ENCODE data around the gene UGT8.

UGT8 gene

DNA sequence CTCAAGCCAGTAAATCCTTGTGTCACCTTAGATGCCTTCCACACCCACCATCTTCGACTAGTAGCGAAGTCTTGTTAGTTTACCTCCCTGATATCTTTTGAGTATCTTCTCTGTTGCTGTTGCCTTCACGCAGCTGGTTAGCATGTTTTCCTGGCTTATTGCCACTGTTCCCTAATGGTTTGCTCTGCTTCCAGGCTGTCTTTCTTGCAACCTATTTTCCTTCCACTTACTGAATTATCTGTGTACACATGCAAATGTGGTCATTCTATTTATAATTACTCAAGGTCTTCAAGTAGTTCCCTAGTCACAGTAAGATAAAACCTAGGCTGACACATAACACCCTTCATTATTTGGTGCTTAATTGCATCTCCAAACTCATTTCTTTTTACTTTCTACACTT, 89.5 kb downstream of the UGT8 start:
- H3K4me1 Mint-ChIP-seq = no peaks in the 10 kb centered on the region
- no peak overlapping the region for H3K27ac Mint-ChIP-seq
- no peaks in the 10 kb centered on the region for H3K36me3 Mint-ChIP-seq (ENCODE audit: low read depth)
- TF ChIP-seq, protein P1, sequence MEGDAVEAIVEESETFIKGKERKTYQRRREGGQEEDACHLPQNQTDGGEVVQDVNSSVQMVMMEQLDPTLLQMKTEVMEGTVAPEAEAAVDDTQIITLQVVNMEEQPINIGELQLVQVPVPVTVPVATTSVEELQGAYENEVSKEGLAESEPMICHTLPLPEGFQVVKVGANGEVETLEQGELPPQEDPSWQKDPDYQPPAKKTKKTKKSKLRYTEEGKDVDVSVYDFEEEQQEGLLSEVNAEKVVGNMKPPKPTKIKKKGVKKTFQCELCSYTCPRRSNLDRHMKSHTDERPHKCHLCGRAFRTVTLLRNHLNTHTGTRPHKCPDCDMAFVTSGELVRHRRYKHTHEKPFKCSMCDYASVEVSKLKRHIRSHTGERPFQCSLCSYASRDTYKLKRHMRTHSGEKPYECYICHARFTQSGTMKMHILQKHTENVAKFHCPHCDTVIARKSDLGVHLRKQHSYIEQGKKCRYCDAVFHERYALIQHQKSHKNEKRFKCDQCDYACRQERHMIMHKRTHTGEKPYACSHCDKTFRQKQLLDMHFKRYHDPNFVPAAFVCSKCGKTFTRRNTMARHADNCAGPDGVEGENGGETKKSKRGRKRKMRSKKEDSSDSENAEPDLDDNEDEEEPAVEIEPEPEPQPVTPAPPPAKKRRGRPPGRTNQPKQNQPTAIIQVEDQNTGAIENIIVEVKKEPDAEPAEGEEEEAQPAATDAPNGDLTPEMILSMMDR (IDR thresholded peaks at IDR 0.05; ENCODE audit: unreplicated experiment in 3 of 3) = no peak
- no peaks in the 10 kb centered on the region for H3K27me3 Mint-ChIP-seq (ENCODE audit: low read depth)
- no peak overlapping the region for H3K4me3 Mint-ChIP-seq
- H3K9me3 Mint-ChIP-seq = no peaks in the 10 kb centered on the region

DNA sequence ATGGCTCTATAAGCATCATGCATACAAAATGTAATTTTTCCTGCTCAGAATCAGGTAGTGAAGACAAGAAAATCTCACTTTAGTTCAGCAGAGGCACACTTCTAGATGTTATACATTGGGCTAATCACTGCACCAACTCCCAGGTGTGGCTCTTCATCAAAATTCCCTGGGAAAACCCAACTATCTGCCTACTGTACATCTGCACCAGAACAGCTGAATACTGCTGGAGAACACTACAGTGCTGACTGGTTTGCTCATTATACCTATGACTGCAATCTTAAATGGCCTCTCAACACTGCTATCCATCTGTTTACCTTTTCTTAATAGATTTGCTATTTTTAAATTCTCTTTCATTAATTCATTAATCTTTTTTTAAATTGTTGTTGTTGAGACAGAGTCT, 92.0 kb downstream of the UGT8 start:
- TF ChIP-seq, protein P1 (IDR thresholded peaks at IDR 0.05; ENCODE audit: unreplicated experiment in 3 of 3) = no peak
- H3K4me1 Mint-ChIP-seq = no peaks in the 10 kb centered on the region
- no peaks in the 10 kb centered on the region for H3K27me3 Mint-ChIP-seq (ENCODE audit: low read depth)
- H3K36me3 Mint-ChIP-seq (ENCODE audit: low read depth) = no peaks in the 10 kb centered on the region
- H3K9me3 Mint-ChIP-seq = no peaks in the 10 kb centered on the region
- no peak overlapping the region for H3K4me3 Mint-ChIP-seq
- no peak overlapping the region for H3K27ac Mint-ChIP-seq

DNA sequence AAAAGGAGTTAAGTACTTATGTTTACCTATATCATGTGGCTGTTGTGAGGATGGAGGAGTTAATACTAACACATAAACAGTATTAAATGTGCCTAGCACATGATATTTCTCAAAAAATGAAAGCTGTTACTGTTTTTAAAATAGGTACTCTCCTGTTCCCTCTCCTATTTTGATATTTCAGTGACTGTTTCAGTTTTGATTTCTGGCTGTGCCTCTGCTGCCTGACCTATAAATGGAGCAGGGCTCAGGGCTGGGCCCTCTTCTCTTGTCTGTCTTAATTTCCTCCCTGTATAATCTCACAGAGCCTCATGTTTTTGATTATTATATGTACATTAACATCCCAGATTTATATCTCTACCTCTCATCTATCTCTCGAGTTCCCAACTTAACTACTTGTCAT, 93.3 kb downstream of the UGT8 start:
- Mint-ChIP-seq H3K4me3 (no peak overlapping the region), H3K27ac (no peak overlapping the region)

DNA sequence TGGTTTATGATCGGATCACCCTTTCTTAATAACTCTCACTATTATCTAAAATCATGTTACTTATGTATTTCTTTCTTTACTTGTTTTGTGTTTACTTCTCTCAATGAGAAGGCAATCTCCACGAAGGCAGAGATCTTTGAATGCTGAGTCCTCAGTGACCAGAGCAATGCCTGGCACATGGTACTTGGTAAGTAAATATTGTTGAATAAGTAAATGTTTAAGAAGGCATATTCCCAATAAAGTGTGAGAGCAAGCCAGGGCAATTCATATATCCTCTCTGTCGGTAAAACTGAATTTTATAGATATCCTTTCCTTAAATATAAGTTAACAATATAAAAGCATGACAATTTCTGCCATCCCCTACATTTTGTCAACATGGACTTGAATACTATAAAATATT, 94.4 kb downstream of the UGT8 start:
- H3K4me1 Mint-ChIP-seq = peaks cover 7% of the 10 kb centered on the region
- TF ChIP-seq, protein P1 (IDR thresholded peaks at IDR 0.05; ENCODE audit: unreplicated experiment in 3 of 3) = no peak
- no peaks in the 10 kb centered on the region for H3K27me3 Mint-ChIP-seq (ENCODE audit: low read depth)
- H3K4me3 Mint-ChIP-seq = no peak overlapping the region
- no peaks in the 10 kb centered on the region for H3K36me3 Mint-ChIP-seq (ENCODE audit: low read depth)
- no peak overlapping the region for H3K27ac Mint-ChIP-seq
- H3K9me3 Mint-ChIP-seq = no peaks in the 10 kb centered on the region

More for the DNA sequence above, 93.3 kb downstream of the UGT8 start:
- no peaks in the 10 kb centered on the region for H3K9me3 Mint-ChIP-seq
- no peaks in the 10 kb centered on the region for H3K36me3 Mint-ChIP-seq (ENCODE audit: low read depth)
- TF ChIP-seq, protein P1 (IDR thresholded peaks at IDR 0.05; ENCODE audit: unreplicated experiment in 3 of 3) = no peak
- H3K27me3 Mint-ChIP-seq (ENCODE audit: low read depth) = no peaks in the 10 kb centered on the region
- H3K4me1 Mint-ChIP-seq = no peaks in the 10 kb centered on the region

DNA sequence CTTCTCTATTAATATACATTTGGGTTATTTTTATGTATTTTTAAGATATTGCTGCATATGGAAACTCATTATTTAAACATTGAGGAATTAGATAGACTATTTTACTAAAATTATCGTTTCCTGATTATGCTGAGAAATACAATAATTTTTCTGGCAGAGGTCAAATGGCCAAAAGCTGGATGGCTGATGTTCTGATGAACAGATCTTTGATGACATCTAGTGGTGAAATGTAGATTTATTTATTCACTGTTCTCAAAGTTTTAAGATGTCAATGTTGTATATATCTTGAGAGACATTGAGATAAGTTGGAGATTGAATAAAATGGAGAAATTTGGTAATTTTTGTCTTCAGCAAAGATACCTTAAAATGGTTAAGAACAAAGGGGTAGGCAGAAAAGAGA, 96.2 kb downstream of the UGT8 start:
- Mint-ChIP-seq H3K27me3 (ENCODE audit: low read depth) (no peaks in the 10 kb centered on the region), H3K27ac (no peak overlapping the region), H3K36me3 (ENCODE audit: low read depth) (no peaks in the 10 kb centered on the region), H3K9me3 (no peaks in the 10 kb centered on the region), H3K4me3 (no peak overlapping the region), H3K4me1 (peaks cover 14% of the 10 kb centered on the region)
- TF ChIP-seq, protein P1 (IDR thresholded peaks at IDR 0.05; ENCODE audit: unreplicated experiment in 3 of 3) = peak; percentile 62 to 71 (median 70)

DNA sequence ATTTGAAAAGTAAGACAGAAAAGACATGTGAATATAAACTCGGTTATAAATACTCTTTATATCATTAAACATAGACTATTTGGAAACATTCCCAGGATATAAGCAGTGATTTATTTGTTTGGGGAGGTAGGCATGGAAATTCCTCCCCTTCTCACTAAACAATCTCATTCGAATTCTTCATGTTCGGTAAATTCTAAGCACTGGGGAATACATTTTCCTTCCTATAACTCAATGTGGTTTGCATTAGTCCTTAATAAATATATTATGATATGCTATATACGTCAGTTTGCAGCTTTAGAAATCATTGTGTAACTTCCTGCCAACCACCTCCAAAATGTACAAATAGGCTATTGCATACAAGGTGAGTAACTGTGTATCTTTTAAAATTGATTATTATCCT, 99.6 kb downstream of the UGT8 start:
- no peaks in the 10 kb centered on the region for H3K27me3 Mint-ChIP-seq (ENCODE audit: low read depth)
- TF ChIP-seq, protein P1 (IDR thresholded peaks at IDR 0.05; ENCODE audit: unreplicated experiment in 3 of 3) = no peak
- no peaks in the 10 kb centered on the region for H3K36me3 Mint-ChIP-seq (ENCODE audit: low read depth)
- H3K27ac Mint-ChIP-seq = peak overlapping the region; percentile 43 to 85 (median 72)
- H3K4me3 Mint-ChIP-seq = no peak overlapping the region
- peaks cover 31% of the 10 kb centered on the region for H3K4me1 Mint-ChIP-seq
- no peaks in the 10 kb centered on the region for H3K9me3 Mint-ChIP-seq

Data from nephron (organoid).